Measurements from ENCODE around the gene IPPK. TPM values are rescaled to one million over a fixed set of nuclear protein-coding genes. Genes with fewer than 3 reads are reported as not detected.

The IPPK gene
- total RNA-seq, 2 donors from 2014 or later, result 8.2 to 8.4 TPM

DNA sequence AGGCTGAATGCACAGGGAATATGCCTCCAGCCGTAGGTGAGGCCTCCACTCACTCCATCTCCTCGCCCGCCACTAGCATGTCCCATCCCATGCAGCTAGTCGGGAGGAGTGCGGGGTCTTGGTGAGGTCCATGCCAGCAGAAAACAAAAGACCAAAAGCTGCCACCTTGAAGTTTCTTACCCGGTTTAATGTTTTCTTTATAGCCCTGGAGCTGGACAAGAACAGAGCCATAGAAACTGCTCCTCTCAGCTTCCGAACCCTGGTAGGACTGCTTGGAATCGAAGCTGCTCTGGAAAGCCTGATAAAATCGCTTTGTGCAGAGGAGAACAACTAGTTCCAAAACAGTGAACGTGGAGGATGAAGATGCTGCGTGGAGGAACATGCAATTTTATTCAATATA is 57.1 kb downstream of the IPPK start:
- Histone ChIP-seq H3K27me3 (no peaks in the 10 kb centered on the region), H3K4me1 (no peaks in the 10 kb centered on the region), H3K4me3 (no peak overlapping the region), H3K9me3 (no peaks in the 10 kb centered on the region), H3K27ac (no peak overlapping the region), H3K9ac (ENCODE audit: low read depth in 2 of 2, low read length in 2 of 2) (no peak overlapping the region), H3K36me3 (no peaks in the 10 kb centered on the region)
- intact Hi-C loops (cut with DNase I), result no loop called here
- DNase-seq, result no peak
- TF ChIP-seq, protein P1, sequence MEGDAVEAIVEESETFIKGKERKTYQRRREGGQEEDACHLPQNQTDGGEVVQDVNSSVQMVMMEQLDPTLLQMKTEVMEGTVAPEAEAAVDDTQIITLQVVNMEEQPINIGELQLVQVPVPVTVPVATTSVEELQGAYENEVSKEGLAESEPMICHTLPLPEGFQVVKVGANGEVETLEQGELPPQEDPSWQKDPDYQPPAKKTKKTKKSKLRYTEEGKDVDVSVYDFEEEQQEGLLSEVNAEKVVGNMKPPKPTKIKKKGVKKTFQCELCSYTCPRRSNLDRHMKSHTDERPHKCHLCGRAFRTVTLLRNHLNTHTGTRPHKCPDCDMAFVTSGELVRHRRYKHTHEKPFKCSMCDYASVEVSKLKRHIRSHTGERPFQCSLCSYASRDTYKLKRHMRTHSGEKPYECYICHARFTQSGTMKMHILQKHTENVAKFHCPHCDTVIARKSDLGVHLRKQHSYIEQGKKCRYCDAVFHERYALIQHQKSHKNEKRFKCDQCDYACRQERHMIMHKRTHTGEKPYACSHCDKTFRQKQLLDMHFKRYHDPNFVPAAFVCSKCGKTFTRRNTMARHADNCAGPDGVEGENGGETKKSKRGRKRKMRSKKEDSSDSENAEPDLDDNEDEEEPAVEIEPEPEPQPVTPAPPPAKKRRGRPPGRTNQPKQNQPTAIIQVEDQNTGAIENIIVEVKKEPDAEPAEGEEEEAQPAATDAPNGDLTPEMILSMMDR (IDR thresholded peaks at IDR 0.05), result no peak

DNA sequence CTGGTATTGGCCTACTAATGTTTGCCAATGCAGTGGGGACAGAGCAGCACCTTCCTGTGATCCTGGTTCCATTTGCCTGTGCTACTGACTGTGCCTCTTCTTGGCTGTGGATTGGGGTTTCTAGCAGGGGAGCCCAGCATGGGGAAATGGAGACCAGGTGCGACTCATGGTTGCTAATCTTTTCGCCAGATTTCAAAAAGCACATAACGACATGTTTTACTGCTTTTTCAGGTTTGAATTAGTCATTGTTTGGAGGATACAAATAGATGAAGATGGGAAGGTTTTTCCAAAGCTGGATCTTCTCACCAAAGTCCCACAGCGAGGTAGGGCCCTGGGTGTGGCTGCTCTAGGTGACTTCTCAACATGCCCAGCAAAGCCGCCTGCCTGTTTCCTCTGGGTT is 57.6 kb downstream of the IPPK start:
- intact Hi-C loops (cut with DNase I), result no loop called here
- TF ChIP-seq, protein P1 (IDR thresholded peaks at IDR 0.05), result no peak
- no peak for DNase-seq
- Histone ChIP-seq H3K27me3 (no peaks in the 10 kb centered on the region), H3K4me3 (no peak overlapping the region), H3K9ac (ENCODE audit: low read depth in 2 of 2, low read length in 2 of 2) (no peak overlapping the region), H3K36me3 (no peaks in the 10 kb centered on the region), H3K4me1 (no peaks in the 10 kb centered on the region), H3K9me3 (no peaks in the 10 kb centered on the region), H3K27ac (no peak overlapping the region)

DNA sequence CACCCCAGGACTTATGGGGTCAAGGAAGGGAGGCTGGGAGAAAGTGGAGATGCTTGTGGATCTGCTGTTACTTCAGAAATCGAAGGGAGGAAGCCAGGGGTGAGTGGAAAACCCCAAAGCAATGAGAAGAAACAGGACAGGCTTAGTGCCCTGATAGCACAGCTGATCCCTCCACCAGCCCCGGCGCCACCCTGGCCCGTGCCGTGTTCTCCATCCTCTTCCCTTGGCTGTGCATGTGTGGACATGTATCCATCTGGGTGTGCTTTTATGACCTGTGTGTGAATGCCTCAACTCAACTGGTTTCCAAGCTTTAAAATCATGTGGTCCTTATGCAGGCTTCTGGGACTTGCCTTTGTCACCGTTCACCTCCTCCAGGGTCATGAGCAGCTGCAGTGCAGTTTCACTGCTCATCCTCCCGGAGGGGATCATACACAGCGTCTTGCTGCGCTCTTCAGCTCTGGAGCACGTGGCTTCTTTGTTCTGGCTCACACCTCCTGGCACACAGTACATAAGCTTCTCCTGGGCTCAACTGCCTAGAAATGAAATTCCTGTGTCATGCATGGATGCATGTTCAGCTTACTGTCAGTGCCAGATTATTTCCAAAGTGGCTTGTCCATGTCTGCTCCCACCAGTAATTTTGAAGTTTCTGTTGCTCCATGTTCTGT is 58.2 kb downstream of the IPPK start:
- TF ChIP-seq, protein P1 (IDR thresholded peaks at IDR 0.05), result no peak
- H3K9me3 ChIP-seq, result no peaks in the 10 kb centered on the region
- no peak for DNase-seq
- H3K36me3 ChIP-seq, result no peaks in the 10 kb centered on the region
- H3K27me3 ChIP-seq, result no peaks in the 10 kb centered on the region
- no peaks in the 10 kb centered on the region for H3K4me1 ChIP-seq
- H3K9ac ChIP-seq (ENCODE audit: low read depth in 2 of 2, low read length in 2 of 2), result no peak overlapping the region
- intact Hi-C loops (cut with DNase I), result no loop called here
- H3K27ac ChIP-seq, result no peak overlapping the region
- H3K4me3 ChIP-seq, result no peak overlapping the region

DNA sequence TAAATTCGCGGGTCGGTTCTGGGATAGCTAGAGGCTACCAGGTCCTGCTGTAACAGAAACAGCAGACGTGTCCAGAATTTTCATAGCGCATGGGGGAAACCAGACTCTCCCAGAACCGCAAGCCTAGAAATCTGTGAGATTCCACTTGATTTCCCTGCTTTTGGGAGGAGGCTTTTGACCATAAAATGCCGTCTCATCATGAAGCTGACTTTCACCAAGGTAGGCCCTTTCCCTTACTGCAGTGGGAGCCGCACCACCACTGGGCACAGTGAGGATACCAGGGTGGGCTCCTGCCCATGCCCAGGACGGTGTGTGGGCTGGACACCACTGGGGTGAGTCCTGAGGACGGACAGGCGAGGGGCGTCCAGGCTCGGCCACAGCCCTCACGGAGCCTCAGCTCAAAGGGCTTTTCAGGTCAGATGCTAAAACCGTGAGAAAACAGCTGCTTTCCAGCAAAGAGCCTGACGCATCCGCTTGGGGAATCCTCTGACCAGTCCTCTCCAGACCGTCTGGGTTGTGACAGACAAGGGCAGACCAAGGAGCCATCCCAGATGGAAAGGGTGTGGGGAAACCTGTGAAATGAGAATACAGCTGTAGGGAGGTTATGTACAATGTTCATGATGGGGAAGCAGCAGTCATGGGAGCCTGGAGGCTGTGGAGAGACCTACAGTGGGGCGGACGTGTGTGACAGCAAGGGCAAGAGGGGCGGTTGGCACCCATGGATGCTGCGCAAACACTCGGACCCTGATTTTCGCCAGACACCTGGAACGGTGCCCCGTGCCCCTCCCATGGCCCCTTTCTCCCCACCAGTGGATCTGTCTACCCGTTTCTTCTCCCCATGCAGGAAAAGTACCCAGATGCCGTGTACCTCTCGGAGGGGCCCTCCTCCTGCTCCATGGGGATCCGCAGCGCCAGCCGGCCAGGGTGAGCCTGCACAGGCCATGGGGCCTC is 59.2 kb downstream of the IPPK start:
- H3K4me3 ChIP-seq, result no peak overlapping the region
- no peak overlapping the region for H3K9ac ChIP-seq (ENCODE audit: low read depth in 2 of 2, low read length in 2 of 2)
- TF ChIP-seq, protein P1 (IDR thresholded peaks at IDR 0.05), result no peak
- no peaks in the 10 kb centered on the region for H3K4me1 ChIP-seq
- H3K9me3 ChIP-seq, result no peaks in the 10 kb centered on the region
- H3K36me3 ChIP-seq, result no peaks in the 10 kb centered on the region
- no peak overlapping the region for H3K27ac ChIP-seq
- no peak for DNase-seq
- H3K27me3 ChIP-seq, result no peaks in the 10 kb centered on the region
- intact Hi-C loops (cut with DNase I), result no loop called here

DNA sequence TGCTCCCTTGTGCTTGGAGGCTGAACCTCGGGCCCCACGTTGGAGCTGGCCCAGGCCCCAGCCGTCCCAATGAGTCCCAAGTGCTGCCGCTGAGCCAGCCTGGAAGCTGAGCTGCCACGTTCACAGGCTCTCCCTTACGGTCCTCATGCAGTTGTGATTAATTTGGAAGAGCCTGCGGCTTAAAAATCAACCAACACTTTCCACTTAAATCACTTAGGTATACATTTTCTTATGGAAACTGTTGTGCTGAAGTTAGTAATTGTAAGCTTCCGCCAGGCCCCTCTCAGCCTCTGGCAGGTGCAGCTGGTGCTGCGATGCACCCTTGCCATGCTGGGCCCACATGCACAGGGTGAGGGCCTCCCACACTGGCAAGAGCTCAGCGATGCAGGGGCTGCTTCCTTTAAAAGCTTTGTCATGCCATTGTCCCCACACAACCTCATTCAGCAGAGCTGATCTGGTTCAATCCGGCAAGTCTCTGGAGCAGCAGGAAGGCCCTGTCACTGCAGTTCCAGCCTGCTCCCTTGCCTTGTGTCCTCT is 61.0 kb downstream of the IPPK start:
- TF ChIP-seq, protein P1 (IDR thresholded peaks at IDR 0.05), result no peak
- no peaks in the 10 kb centered on the region for H3K4me1 ChIP-seq
- DNase-seq, result no peak
- no peaks in the 10 kb centered on the region for H3K9me3 ChIP-seq
- no peak overlapping the region for H3K4me3 ChIP-seq
- H3K36me3 ChIP-seq, result no peaks in the 10 kb centered on the region
- no peak overlapping the region for H3K9ac ChIP-seq (ENCODE audit: low read depth in 2 of 2, low read length in 2 of 2)
- intact Hi-C loops (cut with DNase I), result no loop called here
- H3K27ac ChIP-seq, result no peak overlapping the region
- H3K27me3 ChIP-seq, result no peaks in the 10 kb centered on the region

All from colonic mucosa (tissue), 4 donors.